Neural cell (in vitro differentiated cells): ENCODE results near the gene TRAPPC14. TPM values are rescaled to one million over a fixed set of nuclear protein-coding genes. Genes with fewer than 3 reads are reported as not detected.

Source experiments
- H2AFZ ChIP-seq: fragments of 200-600, 300-800 bp; sonication (generic), shearing (Covaris generic); 2 replicates; pipeline ENCODE4 v1.6.0; 2014; ENCODE audit warnings: low read depth, mild to moderate bottlenecking, antibody characterized with exemption, low read length, moderate library complexity
- H3F3A ChIP-seq: fragments of 200-600 bp; shearing (Covaris generic); 2 replicates; pipeline ENCODE4 v1.6.1; 2016; ENCODE audit warnings: mild to moderate bottlenecking, moderate library complexity, mixed read lengths, antibody characterized with exemption, low read length; ENCODE audit not compliant: insufficient read depth, poor library complexity, severe bottlenecking
- H3K27ac ChIP-seq: fragments of 200-600, 300-800 bp; sonication (generic), shearing (Covaris generic); 2 replicates; pipeline ENCODE4 v1.5.1; 2014; ENCODE audit warnings: mild to moderate bottlenecking, low read length, moderate library complexity
- H3K27me3 ChIP-seq: fragments of 300-800, 200-600 bp; sonication (generic), shearing (Covaris generic); 2 replicates; pipeline ENCODE4 v1.6.0; 2014; ENCODE audit warnings: mild to moderate bottlenecking, low read depth, low read length, moderate library complexity; ENCODE audit not compliant: insufficient read depth
- H3K36me3 ChIP-seq: fragments of 300-800, 200-600 bp; sonication (generic), shearing (Covaris generic); 2 replicates; pipeline ENCODE4 v1.5.1; 2014; ENCODE audit warnings: mild to moderate bottlenecking, antibody characterized with exemption, low read length, moderate library complexity; ENCODE audit not compliant: insufficient read depth
- H3K4me2 ChIP-seq: fragments of 300-800, 200-600 bp; sonication (generic), shearing (Covaris generic); 2 replicates; pipeline ENCODE4 v1.6.0; 2014; ENCODE audit warnings: mild to moderate bottlenecking, low read length
- H3K4me3 ChIP-seq: fragments of 300-800, 200-600 bp; sonication (generic), shearing (Covaris generic); 2 replicates; pipeline ENCODE4 v1.5.1; 2014; ENCODE audit warnings: mild to moderate bottlenecking, low read length, moderate library complexity
- H3K79me2 ChIP-seq: fragments of 200-600 bp; shearing (Covaris generic); replicated peaks from 2 replicates; pipeline ENCODE4 v1.6.0; 2014; ENCODE audit warnings: mild to moderate bottlenecking, low read length, moderate library complexity; ENCODE audit not compliant: insufficient read depth
- H3K9ac ChIP-seq: fragments of 300-800, 200-600 bp; sonication (generic), shearing (Covaris generic); 2 replicates; pipeline ENCODE4 v1.6.1; 2016; ENCODE audit warnings: mild to moderate bottlenecking, low read length, mixed read lengths
- H3K9me2 ChIP-seq: fragments of 200-600 bp; shearing (Covaris generic); 2 replicates; pipeline ENCODE4 v1.6.1; 2016; ENCODE audit warnings: mild to moderate bottlenecking, low read length, mixed read lengths; ENCODE audit not compliant: insufficient read depth
- H3K9me3 ChIP-seq: fragments of 200-600, 300-800 bp; sonication (generic), shearing (Covaris generic); 2 replicates; pipeline ENCODE4 v1.6.1; 2016; ENCODE audit warnings: mild to moderate bottlenecking, mixed run types, low read length, moderate library complexity, mixed read lengths
- H4K20me1 ChIP-seq: fragments of 200-600 bp; shearing (Covaris generic); 2 replicates; pipeline ENCODE4 v1.6.1; 2016; ENCODE audit warnings: mild to moderate bottlenecking, mixed run types; ENCODE audit not compliant: insufficient read depth
- EP300 ChIP-seq: fragments of 450-650 bp; conservative IDR thresholded peaks from 2 replicates; pipeline ENCODE4 v1.6.1; 2014; ENCODE audit warnings: antibody characterized with exemption, mild to moderate bottlenecking, moderate library complexity; ENCODE audit not compliant: poor library complexity, severe bottlenecking
- EZH2 ChIP-seq: fragments of 200-600, 300-800 bp; shearing (Covaris generic), sonication (generic); IDR thresholded peaks from 2 replicates; pipeline ENCODE4 v1.6.1; 2014; ENCODE audit warnings: antibody characterized with exemption, low read length, borderline replicate concordance, mild to moderate bottlenecking; ENCODE audit not compliant: insufficient read depth, poor library complexity, severe bottlenecking
- MXI1 ChIP-seq: fragments of 450-650 bp; conservative IDR thresholded peaks from 2 replicates; pipeline ENCODE4 v1.6.1; 2014; ENCODE audit warnings: antibody characterized with exemption, mild to moderate bottlenecking; ENCODE audit not compliant: poor library complexity, severe bottlenecking
- POLR2AphosphoS5 ChIP-seq: IDR thresholded peaks from 2 replicates; pipeline ENCODE4 v1.6.1; 2012
- RAD21 ChIP-seq: fragments of 450-650 bp; conservative IDR thresholded peaks from 2 replicates; pipeline ENCODE4 v1.6.1; 2014; ENCODE audit warnings: antibody characterized with exemption, mild to moderate bottlenecking, moderate library complexity
- SMC3 ChIP-seq: fragments of 450-650 bp; conservative IDR thresholded peaks from 2 replicates; pipeline ENCODE4 v1.6.1; 2014; ENCODE audit warnings: antibody characterized with exemption, mild to moderate bottlenecking, moderate library complexity; ENCODE audit not compliant: poor library complexity
- TAF1 ChIP-seq: IDR thresholded peaks from 2 replicates; pipeline ENCODE4 v1.6.1; 2012; ENCODE audit warnings: low read depth
- polyA plus RNA-seq: library from polyadenylated mRNA; depleted of rRNA; stranded (reverse); fragments of >200 nt; gene quantifications from 2 replicates; pipeline ENCODE4 v1.2.3, GENCODE V29; 2014
- TF ChIP-seq, protein P1 (sequence below): IDR thresholded peaks from 2 replicates; pipeline ENCODE4 v1.6.1; 2012; ENCODE audit warnings: borderline replicate concordance
- TF ChIP-seq, protein P2 (sequence below): fragments of 450-650 bp; IDR thresholded peaks from 2 replicates; pipeline ENCODE4 v1.5.1; 2014; ENCODE audit warnings: antibody characterized with exemption, mild to moderate bottlenecking, moderate library complexity; ENCODE audit not compliant: poor library complexity, severe bottlenecking

TRAPPC14 gene
- polyA plus RNA-seq, 1 donor from 2014 or later = 26.7 TPM

DNA sequence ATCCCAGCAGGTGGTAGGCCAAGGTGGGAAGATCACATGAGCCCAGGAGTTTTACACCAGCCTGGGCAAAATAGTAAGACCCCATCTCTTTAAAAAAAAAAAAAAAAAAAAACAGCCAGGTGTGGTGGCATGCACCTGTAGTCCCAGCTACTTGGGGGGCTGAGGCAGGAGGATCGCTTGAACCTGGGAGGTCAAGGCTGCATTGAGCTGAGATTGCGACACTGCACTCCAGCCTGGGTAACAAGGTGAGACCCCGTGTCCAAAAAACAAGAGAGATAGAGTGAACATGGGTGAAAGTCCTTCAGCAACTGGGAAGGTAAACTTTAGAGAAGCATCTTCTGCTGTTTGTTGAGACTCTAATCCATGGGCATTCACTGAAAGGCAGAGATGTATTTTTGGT is 16.1 kb downstream of the TRAPPC14 start:
- no peak overlapping the region for H3K27ac ChIP-seq
- no peak overlapping the region for H3K9ac ChIP-seq
- H3K36me3 ChIP-seq = no peaks in the 10 kb centered on the region
- no peak overlapping the region for H2AFZ ChIP-seq
- no peaks in the 10 kb centered on the region for H3K27me3 ChIP-seq
- H3K4me2 ChIP-seq = no peak overlapping the region
- H3K9me3 ChIP-seq = no peaks in the 10 kb centered on the region
- TF ChIP-seq SMC3 (no peak), RAD21 (no peak), MXI1 (no peak), TAF1 (no peak), POLR2AphosphoS5 (no peak), EP300 (no peak), EZH2 (no peak)
- TF ChIP-seq, protein P1, sequence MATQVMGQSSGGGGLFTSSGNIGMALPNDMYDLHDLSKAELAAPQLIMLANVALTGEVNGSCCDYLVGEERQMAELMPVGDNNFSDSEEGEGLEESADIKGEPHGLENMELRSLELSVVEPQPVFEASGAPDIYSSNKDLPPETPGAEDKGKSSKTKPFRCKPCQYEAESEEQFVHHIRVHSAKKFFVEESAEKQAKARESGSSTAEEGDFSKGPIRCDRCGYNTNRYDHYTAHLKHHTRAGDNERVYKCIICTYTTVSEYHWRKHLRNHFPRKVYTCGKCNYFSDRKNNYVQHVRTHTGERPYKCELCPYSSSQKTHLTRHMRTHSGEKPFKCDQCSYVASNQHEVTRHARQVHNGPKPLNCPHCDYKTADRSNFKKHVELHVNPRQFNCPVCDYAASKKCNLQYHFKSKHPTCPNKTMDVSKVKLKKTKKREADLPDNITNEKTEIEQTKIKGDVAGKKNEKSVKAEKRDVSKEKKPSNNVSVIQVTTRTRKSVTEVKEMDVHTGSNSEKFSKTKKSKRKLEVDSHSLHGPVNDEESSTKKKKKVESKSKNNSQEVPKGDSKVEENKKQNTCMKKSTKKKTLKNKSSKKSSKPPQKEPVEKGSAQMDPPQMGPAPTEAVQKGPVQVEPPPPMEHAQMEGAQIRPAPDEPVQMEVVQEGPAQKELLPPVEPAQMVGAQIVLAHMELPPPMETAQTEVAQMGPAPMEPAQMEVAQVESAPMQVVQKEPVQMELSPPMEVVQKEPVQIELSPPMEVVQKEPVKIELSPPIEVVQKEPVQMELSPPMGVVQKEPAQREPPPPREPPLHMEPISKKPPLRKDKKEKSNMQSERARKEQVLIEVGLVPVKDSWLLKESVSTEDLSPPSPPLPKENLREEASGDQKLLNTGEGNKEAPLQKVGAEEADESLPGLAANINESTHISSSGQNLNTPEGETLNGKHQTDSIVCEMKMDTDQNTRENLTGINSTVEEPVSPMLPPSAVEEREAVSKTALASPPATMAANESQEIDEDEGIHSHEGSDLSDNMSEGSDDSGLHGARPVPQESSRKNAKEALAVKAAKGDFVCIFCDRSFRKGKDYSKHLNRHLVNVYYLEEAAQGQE = no peak
- TF ChIP-seq, protein P2, sequence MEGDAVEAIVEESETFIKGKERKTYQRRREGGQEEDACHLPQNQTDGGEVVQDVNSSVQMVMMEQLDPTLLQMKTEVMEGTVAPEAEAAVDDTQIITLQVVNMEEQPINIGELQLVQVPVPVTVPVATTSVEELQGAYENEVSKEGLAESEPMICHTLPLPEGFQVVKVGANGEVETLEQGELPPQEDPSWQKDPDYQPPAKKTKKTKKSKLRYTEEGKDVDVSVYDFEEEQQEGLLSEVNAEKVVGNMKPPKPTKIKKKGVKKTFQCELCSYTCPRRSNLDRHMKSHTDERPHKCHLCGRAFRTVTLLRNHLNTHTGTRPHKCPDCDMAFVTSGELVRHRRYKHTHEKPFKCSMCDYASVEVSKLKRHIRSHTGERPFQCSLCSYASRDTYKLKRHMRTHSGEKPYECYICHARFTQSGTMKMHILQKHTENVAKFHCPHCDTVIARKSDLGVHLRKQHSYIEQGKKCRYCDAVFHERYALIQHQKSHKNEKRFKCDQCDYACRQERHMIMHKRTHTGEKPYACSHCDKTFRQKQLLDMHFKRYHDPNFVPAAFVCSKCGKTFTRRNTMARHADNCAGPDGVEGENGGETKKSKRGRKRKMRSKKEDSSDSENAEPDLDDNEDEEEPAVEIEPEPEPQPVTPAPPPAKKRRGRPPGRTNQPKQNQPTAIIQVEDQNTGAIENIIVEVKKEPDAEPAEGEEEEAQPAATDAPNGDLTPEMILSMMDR = no peak
- H3F3A ChIP-seq = no peaks in the 10 kb centered on the region
- no peaks in the 10 kb centered on the region for H4K20me1 ChIP-seq
- H3K4me3 ChIP-seq = no peak overlapping the region
- no peaks in the 10 kb centered on the region for H3K9me2 ChIP-seq
- no peaks in the 10 kb centered on the region for H3K79me2 ChIP-seq

DNA sequence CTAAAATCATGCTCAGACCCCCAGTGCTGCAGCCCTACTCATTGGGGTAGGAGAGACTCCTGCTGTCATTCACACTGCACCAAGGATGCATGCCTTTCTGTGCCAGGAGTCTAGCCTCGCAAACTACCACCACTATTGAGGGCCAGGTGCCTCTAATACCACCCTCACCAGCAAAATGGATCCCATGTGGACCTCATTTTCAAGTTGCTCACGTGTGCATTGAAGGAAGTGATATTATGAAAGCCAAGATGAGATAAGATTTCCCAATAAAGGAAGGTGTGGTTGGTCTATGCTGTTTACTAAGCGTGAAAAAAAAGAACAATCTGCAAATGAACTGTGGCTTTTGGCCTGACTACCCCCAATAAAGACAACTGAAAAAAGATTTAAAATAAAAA is 17.0 kb downstream of the TRAPPC14 start:
- TF ChIP-seq EP300 (no peak), MXI1 (no peak), RAD21 (no peak), EZH2 (no peak), TAF1 (no peak), POLR2AphosphoS5 (no peak), SMC3 (no peak)
- TF ChIP-seq, protein P1 = no peak
- TF ChIP-seq, protein P2 = no peak
- Histone ChIP-seq H3K27ac (no peak overlapping the region), H3F3A (no peaks in the 10 kb centered on the region), H3K9me2 (no peaks in the 10 kb centered on the region), H3K27me3 (no peaks in the 10 kb centered on the region), H3K4me3 (no peak overlapping the region), H3K4me2 (no peak overlapping the region), H3K36me3 (no peaks in the 10 kb centered on the region), H3K9ac (no peak overlapping the region), H4K20me1 (no peaks in the 10 kb centered on the region), H3K9me3 (no peaks in the 10 kb centered on the region), H3K79me2 (no peaks in the 10 kb centered on the region), H2AFZ (no peak overlapping the region)
